ENCODE results near the gene ZNF749. TPM values are rescaled to one million over a fixed set of nuclear protein-coding genes. Genes with fewer than 3 reads are reported as not detected.

The ZNF749 gene
- total and polyA plus RNA-seq, 8 donors, result 10.3 to 15.1 (median 12.7) TPM

Other genes starting within 250 kb of the ZNF749 start
- 10 to 100 TPM; 37.9 to 38.7 TPM for gene ZNF264, start 243.8 kb upstream of the ZNF749 start, total RNA-seq
- 10 to 100 TPM; 18.1 to 26.5 (median 23.1) TPM for gene ZNF264, start 243.8 kb upstream of the ZNF749 start, polyA plus RNA-seq (ENCODE audit: insufficient read length in 6 of 6)
- gene AURKC, start 204.3 kb upstream of the ZNF749 start, total RNA-seq, result 1 to 10 TPM in 1 of 2 donors, under 1 TPM in 1; 0.96 to 1.1 TPM
- 1 to 10 TPM; 1.4 to 3.5 (median 1.9) TPM for gene AURKC, start 204.3 kb upstream of the ZNF749 start, polyA plus RNA-seq (ENCODE audit: insufficient read length in 6 of 6)
- 10 to 100 TPM; 12.0 to 13.8 TPM for gene ZNF805, start 194.7 kb upstream of the ZNF749 start, total RNA-seq
- gene ZNF805, start 194.7 kb upstream of the ZNF749 start, polyA plus RNA-seq (ENCODE audit: insufficient read length in 6 of 6), result 1 to 10 TPM; 6.0 to 8.2 (median 7.0) TPM
- 10 to 100 TPM; 53.5 to 55.3 TPM for gene ZNF460, start 154.8 kb upstream of the ZNF749 start, total RNA-seq
- 1 to 10 TPM; 3.7 to 6.9 (median 5.6) TPM for gene ZNF460, start 154.8 kb upstream of the ZNF749 start, polyA plus RNA-seq (ENCODE audit: insufficient read length in 6 of 6)
- gene ZNF543, start 114.9 kb upstream of the ZNF749 start, total RNA-seq, result 1 to 10 TPM; 6.6 to 7.2 TPM
- gene ZNF543, start 114.9 kb upstream of the ZNF749 start, polyA plus RNA-seq (ENCODE audit: insufficient read length in 6 of 6), result 10 to 100 TPM in 4 of 6 donors, 1 to 10 TPM in 2; 8.9 to 11.6 (median 10.6) TPM
- gene ZNF304, start 84.1 kb upstream of the ZNF749 start, total RNA-seq, result 1 to 10 TPM; 7.7 to 7.8 TPM
- 10 to 100 TPM; 14.5 to 19.0 (median 17.5) TPM for gene ZNF304, start 84.1 kb upstream of the ZNF749 start, polyA plus RNA-seq (ENCODE audit: insufficient read length in 6 of 6)
- gene TRAPPC2B, start 71.8 kb upstream of the ZNF749 start, total RNA-seq, result 1 to 10 TPM; 8.2 to 8.4 TPM
- gene TRAPPC2B, start 71.8 kb upstream of the ZNF749 start, polyA plus RNA-seq (ENCODE audit: insufficient read length in 6 of 6), result 10 to 100 TPM; 10.2 to 16.0 (median 14.3) TPM
- 1 to 10 TPM; 2.3 to 3.0 TPM for gene ZNF547, start 71.8 kb upstream of the ZNF749 start, total RNA-seq
- 1 to 10 TPM; 5.0 to 8.2 (median 6.3) TPM for gene ZNF547, start 71.8 kb upstream of the ZNF749 start, polyA plus RNA-seq (ENCODE audit: insufficient read length in 6 of 6)
- 10 to 100 TPM; 13.8 to 17.1 TPM for gene ZNF548, start 45.5 kb upstream of the ZNF749 start, total RNA-seq
- 10 to 100 TPM; 33.7 to 53.0 (median 42.2) TPM for gene ZNF548, start 45.5 kb upstream of the ZNF749 start, polyA plus RNA-seq (ENCODE audit: insufficient read length in 6 of 6)
- 1 to 10 TPM; 8.9 to 9.3 TPM for gene ZNF17, start 24.2 kb upstream of the ZNF749 start, total RNA-seq
- gene ZNF17, start 24.2 kb upstream of the ZNF749 start, polyA plus RNA-seq (ENCODE audit: insufficient read length in 6 of 6), result 10 to 100 TPM; 14.1 to 17.6 (median 15.2) TPM
- gene VN1R1, start 21.8 kb downstream of the ZNF749 start, total RNA-seq, result 1 to 10 TPM in 1 of 2 donors, under 1 TPM in 1; 0.65 to 1.0 TPM
- 1 to 10 TPM; 3.8 to 5.2 (median 4.2) TPM for gene VN1R1, start 21.8 kb downstream of the ZNF749 start, polyA plus RNA-seq (ENCODE audit: insufficient read length in 6 of 6)
- 10 to 100 TPM in 1 of 2 donors, 1 to 10 TPM in 1; 9.2 to 12.7 TPM for gene ZNF772, start 42.2 kb downstream of the ZNF749 start, total RNA-seq
- gene ZNF772, start 42.2 kb downstream of the ZNF749 start, polyA plus RNA-seq (ENCODE audit: insufficient read length in 6 of 6), result 10 to 100 TPM; 14.5 to 19.8 (median 18.2) TPM
- 10 to 100 TPM in 1 of 2 donors, 1 to 10 TPM in 1; 9.8 to 10.2 TPM for gene ZNF419, start 52.4 kb downstream of the ZNF749 start, total RNA-seq
- 10 to 100 TPM; 21.5 to 34.0 (median 23.7) TPM for gene ZNF419, start 52.4 kb downstream of the ZNF749 start, polyA plus RNA-seq (ENCODE audit: insufficient read length in 6 of 6)
- gene ZNF773, start 64.6 kb downstream of the ZNF749 start, total RNA-seq, result 1 to 10 TPM; 6.4 to 7.2 TPM
- gene ZNF773, start 64.6 kb downstream of the ZNF749 start, polyA plus RNA-seq (ENCODE audit: insufficient read length in 6 of 6), result 10 to 100 TPM; 14.3 to 16.2 (median 15.2) TPM
- gene ZNF549, start 92.0 kb downstream of the ZNF749 start, total RNA-seq, result 1 to 10 TPM; 4.9 to 5.8 TPM
- gene ZNF549, start 92.0 kb downstream of the ZNF749 start, polyA plus RNA-seq (ENCODE audit: insufficient read length in 6 of 6), result 10 to 100 TPM; 17.3 to 19.9 (median 18.4) TPM
- gene ZNF550, start 124.5 kb downstream of the ZNF749 start, total RNA-seq, result 1 to 10 TPM; 7.4 to 7.6 TPM
- 10 to 100 TPM; 18.7 to 29.9 (median 23.2) TPM for gene ZNF550, start 124.5 kb downstream of the ZNF749 start, polyA plus RNA-seq (ENCODE audit: insufficient read length in 6 of 6)
- 1 to 10 TPM; 4.5 TPM for gene ZNF416, start 143.6 kb downstream of the ZNF749 start, total RNA-seq
- gene ZNF416, start 143.6 kb downstream of the ZNF749 start, polyA plus RNA-seq (ENCODE audit: insufficient read length in 6 of 6), result 1 to 10 TPM; 7.3 to 9.4 (median 7.7) TPM
- 1 to 10 TPM; 4.4 to 4.7 TPM for gene ZIK1, start 148.8 kb downstream of the ZNF749 start, total RNA-seq
- 10 to 100 TPM; 15.0 to 23.4 (median 18.4) TPM for gene ZIK1, start 148.8 kb downstream of the ZNF749 start, polyA plus RNA-seq (ENCODE audit: insufficient read length in 6 of 6)
- gene ZNF530, start 164.6 kb downstream of the ZNF749 start, total RNA-seq, result 1 to 10 TPM; 2.3 to 3.6 TPM
- 1 to 10 TPM; 5.8 to 7.6 (median 7.0) TPM for gene ZNF530, start 164.6 kb downstream of the ZNF749 start, polyA plus RNA-seq (ENCODE audit: insufficient read length in 6 of 6)
- gene ZNF134, start 178.9 kb downstream of the ZNF749 start, total RNA-seq, result 10 to 100 TPM; 14.7 to 16.8 TPM
- gene ZNF134, start 178.9 kb downstream of the ZNF749 start, polyA plus RNA-seq (ENCODE audit: insufficient read length in 6 of 6), result 10 to 100 TPM; 24.9 to 27.7 (median 26.3) TPM
- 10 to 100 TPM; 12.5 to 15.8 TPM for gene ZNF211, start 197.8 kb downstream of the ZNF749 start, total RNA-seq
- 10 to 100 TPM; 37.0 to 49.4 (median 40.9) TPM for gene ZNF211, start 197.8 kb downstream of the ZNF749 start, polyA plus RNA-seq (ENCODE audit: insufficient read length in 6 of 6)
- under 1 TPM in 1 of 2 donors, not detected in 1; 0.21 TPM for gene ZSCAN4, start 233.6 kb downstream of the ZNF749 start, total RNA-seq
- under 1 TPM; 0.08 to 0.23 (median 0.17) TPM for gene ZSCAN4, start 233.6 kb downstream of the ZNF749 start, polyA plus RNA-seq (ENCODE audit: insufficient read length in 6 of 6)
- gene ZNF551, start 246.7 kb downstream of the ZNF749 start, total RNA-seq, result 1 to 10 TPM; 6.0 to 7.1 TPM
- 10 to 100 TPM; 15.9 to 19.9 (median 18.5) TPM for gene ZNF551, start 246.7 kb downstream of the ZNF749 start, polyA plus RNA-seq (ENCODE audit: insufficient read length in 6 of 6)

All from left lung (tissue), 8 donors.